SJCRH30 (cell line): ENCODE measurements around the gene HK2. TPM values are rescaled to one million over a fixed set of nuclear protein-coding genes. Genes with fewer than 3 reads are reported as not detected.
"Not testable (repeated sequence)": the region's sequence is repeated elsewhere in the genome, so short reads cannot be mapped to it uniquely, and the experiment has no call there.

Experiments used
- DNase-seq, 2 experiments: peaks; one replicate each; pipeline ENCODE4 v3.0.0-alpha.2; 2015 to 2020
- H3K27ac ChIP-seq: fragments of 250-450 bp; sonication (Bioruptor Pico); 2 replicates; pipeline ENCODE4 v1.5.1; 2020; ENCODE audit warnings: mild to moderate bottlenecking, moderate library complexity
- H3K27me3 ChIP-seq: fragments of 250-450 bp; sonication (Bioruptor Pico); 2 replicates; pipeline ENCODE4 v1.5.1; 2020; ENCODE audit warnings: mild to moderate bottlenecking, moderate library complexity
- H3K36me3 ChIP-seq: fragments of 250-450 bp; sonication (Bioruptor Pico); 2 replicates; pipeline ENCODE4 v1.5.1; 2020; ENCODE audit warnings: mild to moderate bottlenecking, moderate library complexity
- H3K4me1 ChIP-seq: fragments of 250-450 bp; sonication (Bioruptor Pico); 2 replicates; pipeline ENCODE4 v1.5.1; 2020; ENCODE audit warnings: mild to moderate bottlenecking, moderate library complexity
- H3K4me3 ChIP-seq: fragments of 250-450 bp; sonication (Bioruptor Pico); 2 replicates; pipeline ENCODE4 v1.5.1; 2020; ENCODE audit warnings: mild to moderate bottlenecking, moderate library complexity
- H3K9me3 ChIP-seq: fragments of 250-450 bp; sonication (Bioruptor Pico); replicated peaks from 2 replicates; pipeline ENCODE4 v1.5.1; 2020; ENCODE audit warnings: mild to moderate bottlenecking, moderate library complexity
- total RNA-seq: library from RNA; depleted of rRNA; stranded (reverse); fragments of >200 nt; shearing (Covaris generic); gene quantifications from 2 replicates; pipeline ENCODE4 v1.2.3, GENCODE V29; 2014

The HK2 gene
- total RNA-seq, 1 experiment from 2014 or later, result 38.8 TPM

DNA sequence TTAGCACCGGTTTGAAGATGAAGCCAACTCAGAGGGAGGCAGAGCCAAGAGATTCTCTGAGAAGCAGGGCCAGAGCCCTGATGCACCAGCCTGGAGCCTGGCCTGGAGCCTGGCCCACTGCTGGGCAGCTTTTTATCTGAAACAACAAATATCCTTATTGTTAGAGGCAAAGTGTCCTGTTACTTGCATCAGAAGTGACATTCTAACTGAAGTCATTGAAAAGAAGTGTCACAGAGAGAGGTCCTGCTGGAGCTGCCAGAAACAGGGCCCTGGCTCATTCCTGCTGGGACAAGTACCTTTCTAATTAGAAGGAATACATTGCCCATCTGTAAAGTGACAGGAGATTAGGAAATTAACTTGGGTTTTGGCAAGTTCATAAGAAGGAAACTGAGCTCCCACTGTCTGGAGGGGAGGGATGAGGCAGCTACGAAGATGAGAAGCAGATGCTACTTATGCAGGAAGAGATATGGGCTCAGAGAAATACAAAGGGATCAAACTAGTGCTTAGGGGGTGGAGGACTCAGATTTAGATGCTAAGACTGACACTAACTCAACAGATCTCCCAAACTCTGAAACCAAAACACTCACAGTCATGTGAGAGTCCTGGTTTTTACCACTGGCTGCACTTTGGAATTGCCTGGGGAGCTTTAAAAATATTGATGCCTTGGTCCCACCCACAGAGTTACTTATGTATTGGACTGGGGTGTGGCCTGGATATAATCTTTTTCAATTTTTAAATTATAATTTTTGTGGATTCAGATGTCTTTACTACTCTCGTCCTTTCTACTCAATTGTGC is 11.0 kb upstream of the HK2 start:
- Histone ChIP-seq H3K9me3 (no peaks in the 10 kb centered on the region), H3K4me1 (0 out of 2 replicates have a peak, but pooled peaks cover 3% of the 10 kb centered on the region), H3K27me3 (no peaks in the 10 kb centered on the region), H3K36me3 (no peaks in the 10 kb centered on the region), H3K4me3 (no peak overlapping the region), H3K27ac (no peak overlapping the region)
- no peak for DNase-seq

DNA sequence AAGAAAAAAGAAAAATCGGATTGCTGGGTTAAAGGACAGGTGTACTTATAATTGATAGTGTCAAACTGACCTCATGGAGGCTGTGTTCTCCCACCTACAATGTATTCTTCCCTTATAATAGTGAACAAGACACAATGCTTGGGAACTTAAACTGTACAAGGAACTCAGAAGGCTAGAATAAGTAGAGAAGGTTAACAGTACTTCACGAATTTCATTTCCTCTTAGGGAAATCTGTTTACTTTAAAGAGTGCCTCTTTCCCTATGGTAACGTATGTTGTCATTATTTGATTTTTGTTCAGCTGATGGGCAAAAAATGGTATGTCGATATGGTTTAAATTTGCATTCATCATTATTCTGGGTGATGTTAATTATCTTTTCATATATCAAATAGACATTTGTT is 9.2 kb upstream of the HK2 start:
- 0 out of 2 replicates have a peak, but pooled peaks cover 3% of the 10 kb centered on the region for H3K4me1 ChIP-seq
- no peak for DNase-seq
- no peaks in the 10 kb centered on the region for H3K36me3 ChIP-seq
- H3K27ac ChIP-seq, result no peak overlapping the region
- no peaks in the 10 kb centered on the region for H3K9me3 ChIP-seq
- no peaks in the 10 kb centered on the region for H3K27me3 ChIP-seq
- no peak overlapping the region for H3K4me3 ChIP-seq

DNA sequence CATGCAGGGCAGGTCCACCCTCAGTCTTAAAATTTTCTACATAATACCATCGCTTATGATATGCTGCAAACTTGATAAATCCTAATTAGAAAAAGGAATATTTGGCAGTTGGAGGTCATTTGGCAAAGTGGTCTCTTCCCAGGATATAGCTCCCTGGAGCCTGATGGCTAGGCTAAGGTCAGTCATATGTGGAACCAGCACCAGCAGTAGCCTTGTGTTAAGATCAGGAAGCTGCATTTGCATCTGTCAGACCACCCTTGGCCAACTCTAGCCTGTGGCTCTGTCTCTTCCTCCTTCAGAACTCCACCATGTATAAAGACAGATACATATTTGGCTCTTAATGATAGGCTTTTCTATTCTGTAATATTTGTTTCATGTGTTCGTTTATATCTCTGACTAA is 5.4 kb upstream of the HK2 start:
- Histone ChIP-seq H3K27me3 (no peaks in the 10 kb centered on the region), H3K4me3 (no peak overlapping the region), H3K4me1 (no peaks in the 10 kb centered on the region), H3K9me3 (no peaks in the 10 kb centered on the region), H3K27ac (no peak overlapping the region), H3K36me3 (no peaks in the 10 kb centered on the region)
- no peak for DNase-seq

DNA sequence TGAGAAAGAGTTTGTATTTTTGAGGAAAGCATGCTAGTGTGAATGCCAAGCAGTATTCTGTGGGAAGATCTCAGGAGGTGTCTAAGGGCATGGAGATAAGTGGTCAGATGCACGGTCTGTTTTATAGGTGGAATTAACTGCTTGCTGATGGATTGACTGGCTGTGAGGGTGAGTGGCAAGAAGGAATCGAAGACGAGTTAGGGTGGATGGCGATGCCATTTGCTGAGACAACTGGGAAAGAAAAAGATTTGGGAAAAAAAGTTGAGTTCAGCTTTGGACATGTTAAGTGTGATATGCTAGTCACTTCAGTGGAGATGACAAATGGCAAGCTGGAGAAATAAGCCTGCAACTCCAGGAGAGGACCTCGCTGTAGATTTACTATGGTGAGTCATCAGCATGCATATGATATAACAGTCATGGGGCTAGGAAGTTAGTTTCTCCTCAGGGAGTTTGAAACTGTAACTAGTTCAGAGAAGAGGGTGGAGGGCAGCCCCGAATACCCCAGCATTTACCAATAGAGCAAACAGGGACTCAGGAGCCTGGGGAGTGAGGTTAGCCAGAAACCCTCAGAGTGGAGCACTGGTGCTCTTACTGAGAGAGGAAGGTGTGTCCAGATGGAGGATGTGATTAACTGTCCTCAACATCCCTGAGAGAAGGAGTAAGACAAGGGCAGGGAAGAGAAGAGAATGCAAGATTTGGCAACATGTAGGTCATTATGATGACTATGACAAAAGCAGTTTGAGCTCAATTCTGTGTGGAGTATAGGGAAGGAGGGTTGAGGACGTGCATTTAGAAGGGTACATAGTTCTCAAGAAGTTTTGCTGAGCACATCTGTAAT is 2.0 kb upstream of the HK2 start:
- Histone ChIP-seq H3K4me3 (no peak overlapping the region), H3K27me3 (no peaks in the 10 kb centered on the region), H3K27ac (no peak overlapping the region), H3K9me3 (no peaks in the 10 kb centered on the region), H3K36me3 (no peaks in the 10 kb centered on the region), H3K4me1 (no peaks in the 10 kb centered on the region)
- DNase-seq, result no peak

DNA sequence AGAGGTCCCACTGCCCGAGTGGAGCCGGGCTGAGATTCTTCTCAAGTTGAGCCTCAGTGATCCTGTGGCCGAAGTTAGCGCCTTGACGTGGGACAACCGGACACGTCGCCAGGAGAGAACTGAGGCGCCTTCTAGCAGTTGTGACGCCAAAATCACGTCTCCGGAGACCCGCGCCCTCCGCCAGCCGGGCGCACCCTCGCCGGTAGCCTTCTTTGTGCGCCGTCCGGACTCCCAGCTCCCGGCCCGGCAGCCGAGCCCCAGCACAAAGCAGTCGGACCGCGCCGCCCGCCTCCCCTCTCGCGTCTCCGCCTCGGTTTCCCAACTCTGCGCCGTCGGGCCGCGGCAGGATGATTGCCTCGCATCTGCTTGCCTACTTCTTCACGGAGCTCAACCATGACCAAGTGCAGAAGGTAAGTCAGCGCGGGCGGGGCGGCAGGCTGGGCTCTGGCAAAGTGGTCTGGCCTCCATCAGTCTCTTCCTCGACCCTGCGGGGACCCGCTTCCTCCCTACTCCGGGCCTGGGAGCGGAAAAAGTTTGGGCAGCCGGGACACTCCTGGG is 386 bp downstream of the HK2 start:
- DNase-seq, H3K9me3 ChIP-seq, H3K27me3 ChIP-seq, H3K36me3 ChIP-seq, H3K4me1 ChIP-seq: not testable (repeated sequence)
- Histone ChIP-seq H3K4me3 (peak overlapping the region; percentile 95), H3K27ac (peak overlapping the region; percentile 84)

DNA sequence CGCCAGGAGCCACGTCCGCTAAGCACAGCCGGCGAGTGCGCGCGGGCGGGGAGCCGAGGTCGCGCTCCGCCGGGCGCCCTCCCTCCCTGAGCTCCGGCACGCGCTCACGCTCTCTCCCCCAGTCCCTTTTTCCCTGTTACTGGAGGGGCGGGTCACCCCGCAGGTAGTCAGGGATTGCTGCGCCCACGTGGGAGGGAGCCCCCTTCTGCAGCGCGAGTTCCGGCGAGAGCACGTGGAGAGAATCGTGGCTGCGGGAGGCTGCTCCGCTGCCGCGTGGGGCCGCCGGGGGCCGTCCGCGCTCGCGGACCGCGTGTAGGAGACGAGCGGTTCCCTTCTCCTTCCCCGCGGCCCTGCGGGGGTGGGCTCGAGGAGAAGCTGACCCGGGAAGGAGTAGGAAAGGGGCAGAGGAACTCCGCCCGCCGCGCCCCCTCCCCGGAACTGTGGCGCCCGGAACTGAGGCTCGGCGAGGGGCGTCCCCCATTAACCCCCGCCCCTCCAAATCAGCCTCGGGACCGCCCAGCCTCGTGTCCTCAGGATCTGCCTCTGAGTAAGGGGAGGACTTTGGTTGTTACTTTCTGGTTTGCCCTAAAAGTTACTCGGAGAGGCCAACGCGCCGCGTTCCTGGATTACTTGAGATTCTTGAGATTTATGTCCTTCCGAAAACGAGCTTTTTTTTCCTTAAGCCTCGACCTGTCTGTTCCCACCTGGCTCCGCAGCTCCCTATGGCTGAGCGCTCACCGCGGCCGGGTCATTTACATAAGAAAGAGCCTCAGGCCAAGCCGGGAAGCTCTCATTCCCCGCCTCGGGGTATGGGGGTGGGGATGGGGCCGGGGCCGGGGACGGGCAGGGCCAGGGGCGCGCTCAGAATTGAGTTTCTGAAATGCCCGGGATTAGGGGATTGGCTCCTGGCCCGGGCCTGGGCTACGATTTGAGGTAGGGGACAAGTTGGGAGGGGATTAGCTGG is 1.1 kb downstream of the HK2 start:
- Histone ChIP-seq H3K27ac (peak overlapping the region; percentile 84), H3K9me3 (no peaks in the 10 kb centered on the region), H3K4me3 (peak overlapping the region; percentile 95), H3K27me3 (no peaks in the 10 kb centered on the region), H3K36me3 (no peaks in the 10 kb centered on the region), H3K4me1 (no peaks in the 10 kb centered on the region)
- DNase-seq, result peak; percentile 75 to 82

DNA sequence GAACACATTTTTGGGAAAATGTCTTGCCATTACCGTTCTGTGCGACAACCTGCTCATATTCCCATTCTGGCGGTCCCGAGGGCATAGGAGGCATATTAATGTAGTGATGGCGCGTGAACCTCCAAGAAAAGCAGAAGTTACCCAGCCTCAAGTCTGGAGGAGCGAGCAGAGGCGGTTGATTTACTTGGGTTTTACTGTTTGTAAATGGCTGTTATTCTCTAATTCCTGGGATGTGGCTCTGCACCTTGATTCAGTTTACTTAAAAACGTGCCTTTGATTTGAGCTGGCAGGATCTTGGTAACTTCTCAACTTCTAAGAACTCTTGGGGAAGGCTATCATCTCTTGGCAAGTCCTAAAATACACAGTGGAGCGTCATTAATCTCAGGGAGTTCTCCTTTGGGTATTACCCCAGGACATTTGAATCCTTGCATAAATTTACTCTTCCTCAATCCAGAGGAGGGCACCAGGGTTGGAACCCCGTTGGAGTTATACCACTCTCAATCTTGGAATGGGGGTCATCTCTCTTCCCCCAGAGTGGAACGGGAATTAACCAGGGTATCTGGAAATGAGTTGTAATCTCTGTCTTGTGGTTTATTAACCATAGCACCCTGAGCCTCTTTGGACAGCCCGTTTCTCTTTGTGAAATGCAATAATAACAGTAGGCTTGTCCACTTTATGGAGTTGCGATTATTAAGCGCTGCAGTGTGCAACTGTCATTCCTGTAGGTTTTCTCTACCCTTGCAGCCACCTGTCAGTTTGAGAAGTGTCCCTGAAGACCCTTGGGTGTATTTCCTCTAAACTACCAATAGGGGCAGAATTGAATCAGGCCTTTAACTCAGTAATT is 2.1 kb downstream of the HK2 start:
- no peaks in the 10 kb centered on the region for H3K4me1 ChIP-seq
- H3K27ac ChIP-seq, result no peak overlapping the region; the same call in 1 of the 2 replicates
- no peaks in the 10 kb centered on the region for H3K9me3 ChIP-seq
- peak; percentile 22 to 76 for DNase-seq
- peak overlapping the region; percentile 95 for H3K4me3 ChIP-seq
- H3K27me3 ChIP-seq, result no peaks in the 10 kb centered on the region
- no peaks in the 10 kb centered on the region for H3K36me3 ChIP-seq

DNA sequence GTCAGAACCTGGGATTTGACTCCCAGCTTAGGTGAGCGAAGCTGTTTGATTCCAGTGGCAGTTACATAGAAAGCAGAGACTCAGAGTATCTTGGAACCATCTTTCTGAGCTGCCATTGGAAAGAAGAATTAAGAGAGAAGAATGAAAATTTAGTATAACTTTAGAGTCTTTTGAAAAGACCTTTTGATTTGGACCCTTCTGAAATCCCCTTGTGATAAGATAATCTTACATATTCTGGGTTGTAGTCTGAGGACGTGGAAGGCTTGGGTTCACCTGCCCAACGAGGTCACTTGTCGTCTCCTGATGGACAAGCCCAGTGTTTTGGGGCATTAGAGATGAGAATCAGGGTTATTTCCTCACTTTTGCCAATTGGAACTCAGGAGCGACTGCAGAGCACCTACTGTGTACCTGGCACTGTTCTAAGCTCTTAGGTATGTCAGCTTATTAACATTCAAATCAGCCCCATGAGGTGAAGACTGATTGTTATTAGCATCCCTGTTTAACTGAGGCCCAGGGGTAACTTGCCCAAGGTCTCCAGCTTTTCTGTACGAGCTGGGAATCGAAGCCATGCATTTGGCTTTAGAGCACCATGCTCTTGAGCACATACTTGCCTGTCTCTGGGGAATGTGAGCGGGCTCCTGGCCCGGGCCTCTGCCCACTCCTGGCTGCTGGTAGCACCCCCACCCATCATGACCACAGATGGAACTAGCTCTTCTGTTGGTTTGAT is 2.9 kb downstream of the HK2 start:
- Histone ChIP-seq H3K27ac (no peak overlapping the region), H3K36me3 (no peaks in the 10 kb centered on the region), H3K4me3 (no peak overlapping the region), H3K4me1 (no peaks in the 10 kb centered on the region), H3K27me3 (no peaks in the 10 kb centered on the region), H3K9me3 (no peaks in the 10 kb centered on the region)
- no peak for DNase-seq

DNA sequence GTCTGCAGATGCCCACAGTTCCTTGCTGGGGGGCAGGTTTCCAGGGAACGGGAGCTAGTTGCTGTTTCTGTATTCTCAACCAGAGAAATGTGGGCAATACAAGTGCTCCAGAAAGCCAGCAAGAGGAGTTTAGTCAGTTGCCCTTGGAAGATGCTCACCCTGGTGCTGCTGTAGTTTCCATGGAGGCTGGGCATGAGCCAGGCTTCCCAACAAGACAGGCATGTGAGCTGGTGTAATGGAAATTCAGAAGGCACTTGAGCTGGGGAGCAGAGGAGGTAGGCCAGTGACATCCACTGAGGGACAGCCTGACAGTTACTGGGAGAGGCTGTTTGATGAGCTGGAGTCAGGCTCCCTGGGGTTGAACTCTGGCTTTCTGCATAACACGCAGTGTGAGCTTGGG is 7.7 kb downstream of the HK2 start:
- Histone ChIP-seq H3K27me3 (no peaks in the 10 kb centered on the region), H3K36me3 (no peaks in the 10 kb centered on the region), H3K4me3 (no peak overlapping the region), H3K9me3 (no peaks in the 10 kb centered on the region), H3K4me1 (peaks cover 22% of the 10 kb centered on the region), H3K27ac (no peak overlapping the region)
- no peak for DNase-seq

DNA sequence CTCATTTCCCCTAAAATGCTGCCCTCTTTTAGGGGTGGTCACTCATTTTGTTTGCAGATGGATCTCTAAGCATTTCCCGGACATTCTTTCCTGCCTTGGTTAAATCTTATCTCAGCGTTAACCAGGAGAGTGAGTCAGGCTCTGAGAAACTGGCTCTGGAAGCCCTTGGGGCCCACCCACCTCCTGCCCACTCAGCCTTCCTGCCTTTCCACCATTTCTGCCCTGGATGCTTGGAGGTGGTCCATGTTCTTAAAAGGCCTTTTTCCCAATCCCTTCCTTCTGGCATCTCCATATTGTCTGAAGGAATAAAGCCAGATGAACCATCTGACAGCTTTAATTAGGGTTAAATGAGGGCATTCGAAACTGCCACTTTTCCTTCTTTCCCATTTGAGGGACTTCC is 9.5 kb downstream of the HK2 start:
- H3K36me3 ChIP-seq, result no peaks in the 10 kb centered on the region; the same call in 1 of the 2 replicates
- no peak overlapping the region for H3K27ac ChIP-seq
- H3K4me3 ChIP-seq, result no peak overlapping the region
- no peaks in the 10 kb centered on the region for H3K27me3 ChIP-seq
- no peaks in the 10 kb centered on the region for H3K9me3 ChIP-seq
- peaks cover 22% of the 10 kb centered on the region for H3K4me1 ChIP-seq
- no peak for DNase-seq

DNA sequence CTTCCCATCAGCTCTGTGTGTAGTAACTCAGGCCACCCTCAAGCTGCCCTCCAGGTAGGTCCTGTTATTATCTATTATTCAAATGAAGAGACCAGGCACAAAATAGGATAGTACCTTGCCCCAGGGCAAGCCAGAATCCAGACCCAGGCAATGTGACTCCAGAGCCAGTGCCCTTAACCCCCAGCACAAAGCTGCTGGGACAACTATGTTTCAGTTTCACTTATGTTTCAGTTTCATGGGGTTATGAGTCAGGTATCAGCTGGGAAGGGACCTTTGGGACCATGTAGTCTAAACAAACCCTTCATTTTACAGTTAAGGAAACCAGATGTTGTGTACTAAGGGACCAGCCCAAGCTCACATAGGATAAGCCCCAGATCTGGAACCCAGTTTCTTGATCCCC is 10.0 kb downstream of the HK2 start:
- peaks cover 22% of the 10 kb centered on the region for H3K4me1 ChIP-seq

DNA sequence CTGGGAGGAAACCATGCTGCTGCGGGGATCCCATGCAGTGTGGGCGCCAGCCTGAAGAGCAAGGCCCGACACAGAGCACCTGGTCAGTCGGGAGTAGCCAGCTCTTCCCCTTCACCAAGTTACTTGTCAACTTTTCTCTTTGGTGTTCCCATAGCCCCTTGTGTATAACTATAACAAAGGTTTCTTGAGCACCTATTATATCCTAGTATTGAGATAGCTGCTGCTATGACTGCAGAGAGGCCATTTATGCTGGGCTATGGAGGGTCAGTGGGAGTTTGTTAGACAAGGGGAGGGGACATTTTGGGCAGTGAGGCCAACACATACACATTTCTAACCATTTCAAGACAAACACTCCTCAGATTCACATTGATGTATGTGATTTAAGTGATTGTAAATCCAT is 10.8 kb downstream of the HK2 start:
- no peaks in the 10 kb centered on the region; the same call in 1 of the 2 replicates for H3K36me3 ChIP-seq
- no peaks in the 10 kb centered on the region for H3K9me3 ChIP-seq
- no peak overlapping the region for H3K27ac ChIP-seq
- no peak for DNase-seq
- no peak overlapping the region for H3K4me3 ChIP-seq
- H3K27me3 ChIP-seq, result no peaks in the 10 kb centered on the region
- H3K4me1 ChIP-seq, result peaks cover 28% of the 10 kb centered on the region

More for the DNA sequence above, 10.0 kb downstream of the HK2 start:
- no peaks in the 10 kb centered on the region for H3K9me3 ChIP-seq
- H3K27me3 ChIP-seq, result no peaks in the 10 kb centered on the region
- no peaks in the 10 kb centered on the region; the same call in 1 of the 2 replicates for H3K36me3 ChIP-seq
- H3K4me3 ChIP-seq, result no peak overlapping the region
- H3K27ac ChIP-seq, result no peak overlapping the region
- no peak for DNase-seq

DNA sequence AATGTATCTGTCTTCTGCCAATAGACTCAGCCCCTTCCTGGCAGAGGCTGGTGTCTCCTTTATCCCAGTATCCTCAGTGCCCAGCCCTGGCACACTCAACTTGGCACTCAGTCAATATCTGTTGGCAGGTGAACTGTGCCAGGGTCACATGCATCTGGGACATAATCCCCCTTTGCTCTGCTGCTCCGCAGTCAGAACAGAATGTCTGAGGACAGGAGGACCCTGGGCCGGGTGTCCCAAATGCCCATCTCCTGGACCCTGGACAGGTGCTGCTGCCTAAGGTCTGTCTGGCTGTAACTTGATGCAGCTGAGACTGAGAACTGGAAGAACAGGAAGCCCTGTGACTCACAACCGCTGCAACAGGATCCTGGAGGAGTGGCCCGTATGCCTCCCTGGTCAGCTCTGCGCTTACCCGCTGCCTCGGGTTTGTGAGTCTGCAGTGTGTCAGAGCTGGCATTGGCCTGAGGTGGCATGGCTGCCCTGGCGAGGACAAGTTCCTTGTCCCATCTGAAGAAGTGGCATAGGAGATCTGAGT is 11.4 kb downstream of the HK2 start:
- no peaks in the 10 kb centered on the region for H3K27me3 ChIP-seq
- no peaks in the 10 kb centered on the region for H3K9me3 ChIP-seq
- peak; percentile 70 to 80 for DNase-seq
- no peak overlapping the region for H3K4me3 ChIP-seq
- no peak overlapping the region for H3K27ac ChIP-seq
- H3K36me3 ChIP-seq, result no peaks in the 10 kb centered on the region; the same call in 1 of the 2 replicates
- H3K4me1 ChIP-seq, result peaks cover 33% of the 10 kb centered on the region
